Uterine smooth muscle cell (primary cell): Measurements from ENCODE around the gene FAM236D. TPM values are rescaled to one million over a fixed set of nuclear protein-coding genes. Genes with fewer than 3 reads are reported as not detected.

Experiments used
- total RNA-seq: library from RNA; depleted of rRNA; stranded (reverse); fragments of >200 nt; gene quantifications from 2 replicates; pipeline ENCODE4 v1.2.3, GENCODE V29; 2014

The FAM236D gene
- total RNA-seq: not detected in 2 replicates

GRCh38 chrX:72808110-72808509 is at the start of gene FAM236D:
TSS of gene FAM236D (minus strand) at chrX:72808210. CDS start at chrX:72808110, 100 bp downstream.

GRCh38 chrX:72782560-72782959 is 25.4 kb downstream of the FAM236D start, which contains the start of gene FAM236B:
TSS of gene FAM236B (minus strand) at chrX:72782660. CDS start at chrX:72782560, 100 bp downstream.

GRCh38 chrX:72776653-72777466 is 31.1 kb downstream of the FAM236D start, which contains the start of gene DMRTC1B:
TSS of gene DMRTC1B (plus strand) at chrX:72776890. CDS start at chrX:72845136, 68,246 bp downstream.

Other genes starting within 250 kb of the FAM236D start
- gene HDAC8, start 235.4 kb downstream of the FAM236D start, total RNA-seq: 23.4 and 24.7 TPM in 2 replicates
- gene PHKA1, start 93.9 kb downstream of the FAM236D start, total RNA-seq: 10.1 and 15.7 TPM in 2 replicates
- gene DMRTC1B, start 31.3 kb downstream of the FAM236D start, total RNA-seq: not detected in 2 replicates
- gene FAM236B, start 25.6 kb downstream of the FAM236D start, total RNA-seq: not detected in 2 replicates
- gene FAM236C, start 104.4 kb upstream of the FAM236D start, total RNA-seq: not detected in 2 replicates
- not detected in 2 replicates for gene FAM236A, start 130.0 kb upstream of the FAM236D start, total RNA-seq
- gene DMRTC1, start 135.6 kb upstream of the FAM236D start, total RNA-seq: not detected in 2 replicates
- not detected in 2 replicates for gene PABPC1L2B, start 194.7 kb upstream of the FAM236D start, total RNA-seq